ENCODE data around the gene CATSPER1. TPM values are rescaled to one million over a fixed set of nuclear protein-coding genes. Genes with fewer than 3 reads are reported as not detected.
"Not testable (repeated sequence)": the region's sequence is repeated elsewhere in the genome, so short reads cannot be mapped to it uniquely, and the experiment has no call there.

The CATSPER1 gene
- total and polyA plus RNA-seq, 4 experiments from 2014 or later = not detected

- ChIA-PET CTCF (ENCODE audit: partially characterized antibody) (interaction anchor here (2.7 to 3.7 kb wide), 2 partner anchors 11 to 34 kb away, joined by 9 to 16 read pairs; no protein-coding TSS in a partner anchor), POLR2A (ENCODE audit: partially characterized antibody) (no interaction called here)
- Histone ChIP-seq H3K27me3 (ENCODE audit: insufficient read depth, low read length) (peaks cover 13% of the 10 kb centered on the region), H3K9me3 (ENCODE audit: control insufficient read depth in 1 of 2, low read length in 2 of 2) (no peaks in the 10 kb centered on the region), H3K4me3 (ENCODE audit: low read length in 2 of 2) (no peak overlapping the region), H3K27ac (ENCODE audit: low read depth, low read length) (no peak overlapping the region), H3K4me1 (ENCODE audit: insufficient read depth, low read length) (no peaks in the 10 kb centered on the region), H3K36me3 (ENCODE audit: insufficient read depth, low read length) (no peaks in the 10 kb centered on the region)
- DNase-seq = no peak
- Mint-ChIP-seq H3K27ac (no peak overlapping the region), H3K36me3 (no peaks in the 10 kb centered on the region), H3K4me3 (no peak overlapping the region), H3K9me3 (no peaks in the 10 kb centered on the region), H3K27me3 (peaks cover 9 to 14% of the 10 kb centered on the region in 2 donors), H3K4me1 (peaks cover 0 to 5% (median 3%) of the 10 kb centered on the region in 4 donors)
- intact Hi-C loops (cut with micrococcal nuclease) = no loop called here
These were observed 15.0 kb downstream of the CATSPER1 start for GRCh38 chr11:66011239-66011784.

GRCh38 chr11:66010036-66010435 is 16.2 kb downstream of the CATSPER1 start:
- H3K36me3 Mint-ChIP-seq; H3K4me1 Mint-ChIP-seq; H3K27ac Mint-ChIP-seq; DNase-seq; H3K36me3 ChIP-seq (ENCODE audit: insufficient read depth, low read length); POLR2A ChIA-PET (ENCODE audit: partially characterized antibody); H3K27ac ChIP-seq (ENCODE audit: low read depth, low read length); H3K4me3 ChIP-seq (ENCODE audit: low read length in 2 of 2); H3K9me3 Mint-ChIP-seq; H3K9me3 ChIP-seq (ENCODE audit: control insufficient read depth in 1 of 2, low read length in 2 of 2); intact Hi-C loops (cut with micrococcal nuclease); H3K4me3 Mint-ChIP-seq; H3K4me1 ChIP-seq (ENCODE audit: insufficient read depth, low read length): not testable (repeated sequence)
- H3K27me3 ChIP-seq (ENCODE audit: insufficient read depth, low read length) = peaks cover 13% of the 10 kb centered on the region
- CTCF ChIA-PET (ENCODE audit: partially characterized antibody) = interaction anchor here (2.7 kb wide), 1 partner anchor 35 kb away, joined by 10 read pairs; no protein-coding TSS in a partner anchor
- H3K27me3 Mint-ChIP-seq = peaks cover 9 to 14% of the 10 kb centered on the region in 2 donors

- no peak overlapping the region for H3K4me3 Mint-ChIP-seq
- peaks cover 1 to 10% (median 5%) of the 10 kb centered on the region in 4 donors for H3K4me1 Mint-ChIP-seq
- H3K9me3 Mint-ChIP-seq = no peaks in the 10 kb centered on the region
- ChIA-PET CTCF (ENCODE audit: partially characterized antibody) (interaction anchor here (1.0 to 2.7 kb wide), 3 partner anchors 36 to 124 kb away, joined by 3 to 10 read pairs (median 4); no protein-coding TSS in a partner anchor), POLR2A (ENCODE audit: partially characterized antibody) (no interaction called here)
- DNase-seq = no peak
- Histone ChIP-seq H3K27me3 (ENCODE audit: insufficient read depth, low read length) (peaks cover 13% of the 10 kb centered on the region), H3K36me3 (ENCODE audit: insufficient read depth, low read length) (peaks cover 10% of the 10 kb centered on the region), H3K4me1 (ENCODE audit: insufficient read depth, low read length) (peaks cover under 1% of the 10 kb centered on the region), H3K27ac (ENCODE audit: low read depth, low read length) (no peak overlapping the region), H3K9me3 (ENCODE audit: control insufficient read depth in 1 of 2, low read length in 2 of 2) (no peaks in the 10 kb centered on the region), H3K4me3 (ENCODE audit: low read length in 2 of 2) (no peak overlapping the region)
- intact Hi-C loops (cut with micrococcal nuclease) = no loop called here
- peaks cover 0 to 6% of the 10 kb centered on the region in 2 donors for H3K36me3 Mint-ChIP-seq
- no peak overlapping the region for H3K27ac Mint-ChIP-seq
- H3K27me3 Mint-ChIP-seq = peaks cover 7 to 10% of the 10 kb centered on the region in 2 donors
These were observed 17.7 kb downstream of the CATSPER1 start for GRCh38 chr11:66008468-66009101.

- no peak overlapping the region for H3K27ac Mint-ChIP-seq
- ChIA-PET POLR2A (ENCODE audit: partially characterized antibody) (no interaction called here), CTCF (ENCODE audit: partially characterized antibody) (interaction anchor here (1.0 to 2.7 kb wide), 3 partner anchors 37 to 124 kb away, joined by 3 to 10 read pairs (median 4); no protein-coding TSS in a partner anchor)
- H3K36me3 ChIP-seq (ENCODE audit: insufficient read depth, low read length) = peaks cover 10% of the 10 kb centered on the region
- H3K27me3 Mint-ChIP-seq = peaks cover 5 to 7% of the 10 kb centered on the region in 2 donors
- no peak for DNase-seq
- H3K4me3 Mint-ChIP-seq = no peak overlapping the region
- no peak overlapping the region for H3K4me3 ChIP-seq (ENCODE audit: low read length in 2 of 2)
- H3K9me3 ChIP-seq (ENCODE audit: control insufficient read depth in 1 of 2, low read length in 2 of 2) = no peaks in the 10 kb centered on the region
- H3K27ac ChIP-seq (ENCODE audit: low read depth, low read length) = no peak overlapping the region
- peaks cover 1 to 14% (median 9%) of the 10 kb centered on the region in 4 donors for H3K4me1 Mint-ChIP-seq
- intact Hi-C loops (cut with micrococcal nuclease) = no loop called here
- H3K36me3 Mint-ChIP-seq = peaks cover 0 to 9% of the 10 kb centered on the region in 2 donors
- H3K9me3 Mint-ChIP-seq = no peaks in the 10 kb centered on the region
- H3K27me3 ChIP-seq (ENCODE audit: insufficient read depth, low read length) = peaks cover 10% of the 10 kb centered on the region
- peaks cover 5% of the 10 kb centered on the region for H3K4me1 ChIP-seq (ENCODE audit: insufficient read depth, low read length)
These were observed 18.2 kb downstream of the CATSPER1 start for GRCh38 chr11:66008095-66008467.

GRCh38 chr11:66007201-66007634 is 19.1 kb downstream of the CATSPER1 start:
- Mint-ChIP-seq H3K4me1 (peaks cover 4 to 23% (median 13%) of the 10 kb centered on the region in 4 donors), H3K27ac (no peak overlapping the region), H3K4me3 (no peak overlapping the region), H3K9me3 (no peaks in the 10 kb centered on the region), H3K27me3 (peaks cover 4 to 5% of the 10 kb centered on the region in 2 donors), H3K36me3 (peaks cover 0 to 16% of the 10 kb centered on the region in 2 donors)
- ChIA-PET POLR2A (ENCODE audit: partially characterized antibody) (no interaction called here), CTCF (ENCODE audit: partially characterized antibody) (interaction anchor here (2.7 kb wide), 1 partner anchor 38 kb away, joined by 10 read pairs; no protein-coding TSS in a partner anchor)
- H3K4me3 ChIP-seq (ENCODE audit: low read length in 2 of 2) = no peak overlapping the region
- intact Hi-C loops (cut with micrococcal nuclease) = no loop called here
- peaks cover 9% of the 10 kb centered on the region for H3K4me1 ChIP-seq (ENCODE audit: insufficient read depth, low read length)
- H3K27me3 ChIP-seq (ENCODE audit: insufficient read depth, low read length) = peaks cover 5% of the 10 kb centered on the region
- no peak for DNase-seq
- H3K27ac ChIP-seq (ENCODE audit: low read depth, low read length) = no peak overlapping the region
- H3K9me3 ChIP-seq (ENCODE audit: control insufficient read depth in 1 of 2, low read length in 2 of 2) = no peaks in the 10 kb centered on the region
- H3K36me3 ChIP-seq (ENCODE audit: insufficient read depth, low read length) = peaks cover 10% of the 10 kb centered on the region

GRCh38 chr11:66006891-66007176 is 19.4 kb downstream of the CATSPER1 start:
- Histone ChIP-seq H3K27ac (ENCODE audit: low read depth, low read length) (no peak overlapping the region), H3K27me3 (ENCODE audit: insufficient read depth, low read length) (peaks cover 5% of the 10 kb centered on the region), H3K4me1 (ENCODE audit: insufficient read depth, low read length) (peaks cover 9% of the 10 kb centered on the region), H3K9me3 (ENCODE audit: control insufficient read depth in 1 of 2, low read length in 2 of 2) (no peaks in the 10 kb centered on the region), H3K36me3 (ENCODE audit: insufficient read depth, low read length) (peaks cover 10% of the 10 kb centered on the region), H3K4me3 (ENCODE audit: low read length in 2 of 2) (no peak overlapping the region)
- no peak overlapping the region for H3K27ac Mint-ChIP-seq
- H3K4me3 Mint-ChIP-seq = peak overlapping the region in 1 of 8 donors; percentile 20
- intact Hi-C loops (cut with micrococcal nuclease) = no loop called here
- H3K4me1 Mint-ChIP-seq = peaks cover 4 to 27% (median 15%) of the 10 kb centered on the region in 4 donors
- H3K36me3 Mint-ChIP-seq = peaks cover 0 to 20% of the 10 kb centered on the region in 2 donors
- peaks cover 4 to 5% of the 10 kb centered on the region in 2 donors for H3K27me3 Mint-ChIP-seq
- CTCF ChIA-PET (ENCODE audit: partially characterized antibody) = no interaction called here
- no peak for DNase-seq
- H3K9me3 Mint-ChIP-seq = no peaks in the 10 kb centered on the region
- POLR2A ChIA-PET (ENCODE audit: partially characterized antibody) = no interaction called here

GRCh38 chr11:66006134-66006890 is 20.0 kb downstream of the CATSPER1 start:
- Histone ChIP-seq H3K4me1 (ENCODE audit: insufficient read depth, low read length) (peaks cover 11% of the 10 kb centered on the region), H3K36me3 (ENCODE audit: insufficient read depth, low read length) (peaks cover 10% of the 10 kb centered on the region), H3K27me3 (ENCODE audit: insufficient read depth, low read length) (peaks cover under 1% of the 10 kb centered on the region), H3K4me3 (ENCODE audit: low read length in 2 of 2) (no peak overlapping the region), H3K9me3 (ENCODE audit: control insufficient read depth in 1 of 2, low read length in 2 of 2) (no peaks in the 10 kb centered on the region), H3K27ac (ENCODE audit: low read depth, low read length) (no peak overlapping the region)
- CTCF ChIA-PET (ENCODE audit: partially characterized antibody) = no interaction called here
- intact Hi-C loops (cut with micrococcal nuclease) = no loop called here
- H3K4me3 Mint-ChIP-seq = peak overlapping the region in 2 of 8 donors; percentile 35 to 58
- H3K4me1 Mint-ChIP-seq = peaks cover 6 to 32% (median 18%) of the 10 kb centered on the region in 4 donors
- peak overlapping the region in 1 of 7 donors; percentile 46 for H3K27ac Mint-ChIP-seq
- no peak for DNase-seq
- H3K9me3 Mint-ChIP-seq = no peaks in the 10 kb centered on the region
- H3K27me3 Mint-ChIP-seq = peaks cover 4 to 5% of the 10 kb centered on the region in 2 donors
- POLR2A ChIA-PET (ENCODE audit: partially characterized antibody) = no interaction called here
- H3K36me3 Mint-ChIP-seq = peaks cover 0 to 25% of the 10 kb centered on the region in 2 donors
